IMR-90 (cell line): Measurements from ENCODE around the gene FBXO15. TPM values are rescaled to one million over a fixed set of nuclear protein-coding genes. Genes with fewer than 3 reads are reported as not detected.

Source experiments
- ATAC-seq: fragments of 200-7000 bp; cut with Tn5 transposase; 2 replicates; pipeline ENCODE4 v1.9.1; 2020; ENCODE audit warnings: low read depth, mild to moderate bottlenecking, moderate library complexity
- BruUV-seq: library from RNA; stranded (reverse); fragments of 400-500 nt; replicated peaks from 2 replicates; lab custom pipeline; 2021; lab: Mats Ljungman, UMichigan
- CTCF ChIA-PET: fragments of 300-600 bp; formaldehyde crosslinking; extraction: SDS; loops from one replicate; lab custom pipeline; 2021; ENCODE audit warnings: antibody characterized with exemption; lab: Yijun Ruan, JAX
- POLR2A ChIA-PET: fragments of 300-600 bp; sonication (Branson Sonifier 250); formaldehyde crosslinking; loops from one replicate; lab custom pipeline; 2022; ENCODE audit warnings: antibody characterized with exemption; ENCODE audit not compliant: unreplicated experiment; lab: Charles Lee
- DNase-seq: peaks from one replicate; pipeline ENCODE4 v3.0.0; 2013
- H2AFZ ChIP-seq: replicated peaks from 2 replicates; pipeline ENCODE3; 2013; ENCODE audit warnings: low read length, mild to moderate bottlenecking; ENCODE audit not compliant: poor library complexity
- H2AK5ac ChIP-seq: 2 replicates; pipeline ENCODE4 v1.6.1; 2013; ENCODE audit warnings: low read depth, low read length, inconsistent platforms
- H2AK9ac ChIP-seq: replicated peaks from 2 replicates; pipeline ENCODE3; 2013; ENCODE audit warnings: mild to moderate bottlenecking, low read depth, low read length, moderate library complexity; ENCODE audit not compliant: poor library complexity
- H2BK120ac ChIP-seq: 2 replicates; pipeline ENCODE4 v1.6.1; 2013; ENCODE audit warnings: low read depth, low read length, inconsistent platforms
- H2BK15ac ChIP-seq: 3 replicates; pipeline ENCODE4 v1.6.1; 2013; ENCODE audit warnings: low read depth, low read length, inconsistent platforms
- H2BK20ac ChIP-seq: 2 replicates; pipeline ENCODE4 v1.6.1; 2013; ENCODE audit warnings: low read depth, mild to moderate bottlenecking, inconsistent platforms, low read length, moderate library complexity
- H2BK5ac ChIP-seq: 2 replicates; pipeline ENCODE4 v1.6.1; 2013; ENCODE audit warnings: mild to moderate bottlenecking, low read depth, low read length, inconsistent platforms; ENCODE audit not compliant: poor library complexity, severe bottlenecking
- H3K14ac ChIP-seq: replicated peaks from 2 replicates; pipeline ENCODE4 v1.6.1; 2013; ENCODE audit warnings: low read depth, low read length, inconsistent platforms
- H3K18ac ChIP-seq: 2 replicates; pipeline ENCODE4 v1.6.1; 2013; ENCODE audit warnings: low read depth, low read length, control low read depth
- H3K23ac ChIP-seq: 2 replicates; pipeline ENCODE4 v1.6.1; 2013; ENCODE audit warnings: low read depth, low read length, inconsistent platforms
- H3K27ac ChIP-seq: 2 replicates; pipeline ENCODE4 v1.5.1; 2013; ENCODE audit warnings: mild to moderate bottlenecking, control low read depth, low read length; ENCODE audit not compliant: insufficient read depth
- H3K27me3 ChIP-seq: 2 replicates; pipeline ENCODE4 v1.6.1; 2013; ENCODE audit warnings: low read length; ENCODE audit not compliant: control insufficient read depth, insufficient read depth
- H3K36me3 ChIP-seq: 2 replicates; pipeline ENCODE4 v1.6.1; 2013; ENCODE audit warnings: low read length, mixed read lengths; ENCODE audit not compliant: control insufficient read depth, insufficient read depth
- H3K4ac ChIP-seq: 2 replicates; pipeline ENCODE4 v1.6.1; 2013; ENCODE audit warnings: low read depth, low read length, inconsistent platforms
- H3K4me1 ChIP-seq: 2 replicates; pipeline ENCODE4 v1.6.1; 2013; ENCODE audit warnings: low read length, mixed read lengths; ENCODE audit not compliant: control insufficient read depth, insufficient read depth
- H3K4me2 ChIP-seq: 2 replicates; pipeline ENCODE4 v1.6.1; 2013; ENCODE audit warnings: low read depth, mild to moderate bottlenecking, control low read depth, low read length, moderate library complexity
- H3K4me3 ChIP-seq: 2 replicates; pipeline ENCODE4 v1.5.1; 2013; ENCODE audit warnings: low read depth, mild to moderate bottlenecking, control low read depth, low read length, moderate library complexity; ENCODE audit not compliant: insufficient read depth
- H3K56ac ChIP-seq: 2 replicates; pipeline ENCODE4 v1.6.1; 2013; ENCODE audit warnings: low read length, inconsistent platforms; ENCODE audit not compliant: insufficient read depth; ENCODE audit errors: extremely low read depth
- H3K79me1 ChIP-seq, 2 experiments: 2 replicates each; pipeline ENCODE4 v1.6.1; 2013; ENCODE audit warnings: low read length in 2 of 2, inconsistent platforms in 1 of 2, low read depth in 1 of 2
- H3K9ac ChIP-seq: 2 replicates; pipeline ENCODE4 v1.6.1; 2013; ENCODE audit warnings: low read depth, low read length, control low read depth
- H3K9me1 ChIP-seq: 2 replicates; pipeline ENCODE4 v1.6.1; 2013; ENCODE audit warnings: low read length, inconsistent platforms; ENCODE audit not compliant: insufficient read depth
- H3K9me3 ChIP-seq: 2 replicates; pipeline ENCODE4 v1.6.1; 2013; ENCODE audit warnings: low read length; ENCODE audit not compliant: control insufficient read depth, insufficient read depth
- H4K20me1 ChIP-seq: 2 replicates; pipeline ENCODE4 v1.6.1; 2013; ENCODE audit warnings: low read length, inconsistent platforms; ENCODE audit not compliant: insufficient read depth
- H4K5ac ChIP-seq: 2 replicates; pipeline ENCODE4 v1.6.1; 2013; ENCODE audit warnings: mild to moderate bottlenecking, low read depth, low read length, control low read depth
- H4K8ac ChIP-seq, 2 experiments: 2 replicates each; pipeline ENCODE4 v1.6.1; 2013; ENCODE audit warnings: low read depth in 2 of 2, low read length in 2 of 2, control low read depth in 1 of 2, inconsistent platforms in 1 of 2
- H4K91ac ChIP-seq: 2 replicates; pipeline ENCODE4 v1.6.1; 2013; ENCODE audit warnings: low read depth, low read length, inconsistent platforms; ENCODE audit not compliant: insufficient read depth
- BHLHE40 ChIP-seq: fragments of 150-350 bp; IDR thresholded peaks from 2 replicates; pipeline ENCODE4 v1.6.1; 2016; ENCODE audit warnings: mild to moderate bottlenecking, low read depth, low read length
- CEBPB ChIP-seq: IDR thresholded peaks from 2 replicates; pipeline ENCODE4 v1.6.1; 2012; ENCODE audit warnings: low read depth, low read length, improper control_type of control experiment
- CTCF ChIP-seq: conservative IDR thresholded peaks from 2 replicates; pipeline ENCODE4 v1.5.1; 2012; ENCODE audit warnings: mild to moderate bottlenecking, low read depth, low read length, improper control_type of control experiment
- FOS ChIP-seq: fragments of 150-350 bp; IDR thresholded peaks from 2 replicates; pipeline ENCODE4 v1.6.1; 2016; ENCODE audit warnings: low read depth, low read length
- MAFK ChIP-seq: IDR thresholded peaks from 2 replicates; pipeline ENCODE4 v1.6.1; 2012; ENCODE audit warnings: low read depth, low read length, improper control_type of control experiment
- MAZ ChIP-seq: IDR thresholded peaks from 2 replicates; pipeline ENCODE4 v1.6.1; 2012; ENCODE audit warnings: low read depth, mild to moderate bottlenecking, low read length, improper control_type of control experiment, moderate library complexity, borderline replicate concordance
- MXI1 ChIP-seq: IDR thresholded peaks from 2 replicates; pipeline ENCODE4 v1.6.1; 2012; ENCODE audit warnings: low read depth, mild to moderate bottlenecking, low read length, moderate library complexity, borderline replicate concordance
- NFE2L2 ChIP-seq: fragments of 150-350 bp; IDR thresholded peaks from 2 replicates; pipeline ENCODE4 v1.6.1; 2016; ENCODE audit warnings: low read depth, mild to moderate bottlenecking, low read length
- POLR2A ChIP-seq: IDR thresholded peaks from 2 replicates; pipeline ENCODE4 v1.6.1; 2012; ENCODE audit warnings: mild to moderate bottlenecking, low read depth, low read length
- RAD21 ChIP-seq: IDR thresholded peaks from 2 replicates; pipeline ENCODE4 v1.6.1; 2012; ENCODE audit warnings: low read length, improper control_type of control experiment
- RCOR1 ChIP-seq: IDR thresholded peaks from 2 replicates; pipeline ENCODE4 v1.6.1; 2012; ENCODE audit warnings: mild to moderate bottlenecking, low read length, improper control_type of control experiment; ENCODE audit not compliant: insufficient replicate concordance
- RFX5 ChIP-seq: IDR thresholded peaks from 2 replicates; pipeline ENCODE4 v1.8.0; 2012; ENCODE audit warnings: low read depth, mild to moderate bottlenecking, low read length, moderate library complexity
- SMC3 ChIP-seq: fragments of 150-350 bp; IDR thresholded peaks from 2 replicates; pipeline ENCODE4 v1.6.1; 2016; ENCODE audit warnings: low read depth, mild to moderate bottlenecking, antibody characterized with exemption, low read length, moderate library complexity
- WGBS, 2 experiments: methylation state at CpG; one replicate each; pipeline versions ENCODE4 v1.1.5 to v1.1.7; 2013; ENCODE audit warnings: missing lambda C conversion rate in 2 of 2; ENCODE audit not compliant: insufficient read length in 1 of 2; ENCODE audit errors: extremely low coverage in 2 of 2; 5-methylcytosine and 5-hydroxymethylcytosine counted together
- dilution Hi-C: fragments of 300-500 bp; cut with HindIII; formaldehyde crosslinking; loops from one replicate; pipeline ENCODE4 v1.14.3; 2018; ENCODE audit warnings: low sequenced_read_pairs; ENCODE audit not compliant: unreplicated experiment
- in situ Hi-C: fragments of 300-500 bp; cut with MboI; formaldehyde crosslinking; loops from 3 replicates; pipeline ENCODE4 v1.14.3; 2019; ENCODE audit warnings: low sequenced_read_pairs, inconsistent platforms, mixed read lengths
- intact Hi-C: fragments of 100-400 bp; cut with micrococcal nuclease; formaldehyde crosslinking; loops from 2 replicates; pipeline ENCODE4 v1.10.0; 2022
- polyA plus RNA-seq, 3 experiments: library from polyadenylated mRNA; depleted of rRNA; stranded (reverse); fragments of >200 nt; gene quantifications; 2 replicates each; pipeline ENCODE4 v1.2.3, GENCODE V29; 2012; ENCODE audit warnings: low replicate concordance in 1 of 3
- total RNA-seq: library from RNA; depleted of rRNA; stranded (reverse); fragments of >200 nt; gene quantifications from 2 replicates; pipeline ENCODE4 v1.2.3, GENCODE V29; 2012
- TF ChIP-seq, protein P1 (sequence below): fragments of 150-350 bp; IDR thresholded peaks from 2 replicates; pipeline ENCODE4 v1.6.1; 2016; ENCODE audit warnings: low read depth, mild to moderate bottlenecking, low read length, moderate library complexity, borderline replicate concordance

The FBXO15 gene
- total and polyA plus RNA-seq, 2 of the 4 experiments (the other 2 are of a cell fraction), result 0.90 to 2.0 TPM

DNA sequence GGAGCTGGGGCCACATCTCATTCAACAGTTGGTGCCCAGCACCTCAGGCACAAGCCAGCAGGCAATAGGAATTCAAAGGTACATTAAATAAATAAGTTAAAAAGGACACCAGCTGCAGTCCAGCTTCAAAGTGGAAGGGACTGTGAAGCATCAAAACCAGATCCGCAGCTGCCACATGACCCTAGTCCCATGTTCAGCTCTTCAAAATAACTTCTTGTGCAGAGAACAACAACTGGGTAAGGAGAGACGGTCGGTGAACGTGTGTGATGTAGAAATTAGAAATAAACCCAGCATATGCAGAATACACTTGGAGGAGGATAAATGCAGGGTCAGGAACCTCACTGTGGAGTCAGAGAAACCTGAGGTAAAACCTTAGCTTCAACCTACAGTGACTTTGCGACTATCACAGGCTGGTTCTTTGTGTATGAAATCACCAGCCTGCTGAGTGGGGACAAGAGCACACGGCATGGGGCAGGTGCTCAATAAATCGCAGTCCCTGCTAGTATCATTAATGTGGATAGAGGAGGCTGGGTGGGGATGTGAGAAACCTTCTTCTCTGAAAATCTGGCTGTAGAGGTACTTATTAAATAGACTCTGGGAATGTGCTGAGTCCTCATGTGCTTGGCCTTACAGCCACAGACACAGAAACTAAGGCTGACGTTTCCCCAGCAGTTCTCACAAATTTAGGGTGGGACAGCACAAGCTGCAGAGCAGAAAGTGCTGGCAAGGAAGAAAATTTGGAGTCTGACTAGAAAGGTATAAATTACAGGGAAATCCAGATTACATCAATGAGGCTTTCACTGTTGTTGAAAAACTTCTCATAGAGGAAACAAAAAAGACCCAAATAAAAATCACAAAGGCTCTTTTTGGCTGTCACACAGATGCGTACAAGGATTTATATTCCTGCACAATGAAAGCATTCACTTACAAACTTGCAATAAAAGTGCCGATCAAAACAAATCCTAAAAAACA is 20.7 kb downstream of the FBXO15 start (continued):
- TF ChIP-seq FOS, result no peak
- no peak for TF ChIP-seq MAFK

DNA sequence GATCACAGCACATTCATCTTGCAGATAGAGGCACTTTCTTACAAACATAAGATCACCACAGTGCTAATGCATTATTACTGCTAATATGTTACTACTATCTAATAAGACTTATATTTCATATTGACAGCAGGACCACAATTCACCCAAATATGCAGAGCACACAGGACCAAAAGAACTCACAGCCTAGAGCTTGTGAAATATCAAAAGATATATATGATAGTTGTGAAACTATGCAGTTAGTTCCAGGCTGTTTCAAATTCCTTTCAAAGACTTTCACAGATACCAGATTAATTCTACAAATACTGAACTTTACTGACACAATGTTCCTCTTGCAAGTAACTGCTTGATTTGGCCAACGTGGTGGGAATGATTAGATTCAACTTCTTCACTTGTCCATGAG is 23.0 kb downstream of the FBXO15 start:
- WGBS, 2 experiments, result no CpG with 5 or more reads among the region's 1 CpG
- Histone ChIP-seq H3K18ac (no peak overlapping the region; the same call in 1 of the 2 replicates), H4K20me1 (no peaks in the 10 kb centered on the region), H4K91ac (no peak overlapping the region), H3K4me1 (peaks cover 2% of the 10 kb centered on the region; the same call in 1 of the 2 replicates), H3K9me1 (no peaks in the 10 kb centered on the region), H3K14ac (no peak overlapping the region), H3K9me3 (no peaks in the 10 kb centered on the region), H2AK5ac (no peak overlapping the region), H3K79me1 (no peaks in the 10 kb centered on the region), H3K27ac (no peak overlapping the region), H3K56ac (no peak overlapping the region), H3K23ac (no peak overlapping the region), H2AK9ac (no peak overlapping the region), H3K4me2 (no peak overlapping the region), H3K36me3 (no peaks in the 10 kb centered on the region), H3K4me3 (no peak overlapping the region), H2BK120ac (no peak overlapping the region), H3K9ac (no peak overlapping the region), H2BK5ac (no peak overlapping the region), H3K27me3 (no peaks in the 10 kb centered on the region), H2AFZ (no peak overlapping the region), H2BK20ac (no peak overlapping the region), H3K4ac (no peak overlapping the region), H4K8ac (no peak overlapping the region), H2BK15ac (no peak overlapping the region), H4K5ac (no peak overlapping the region)
- dilution Hi-C loops (no loop called here), intact Hi-C loops (no loop called here), in situ Hi-C loops (no loop called here)
- no TSS peak for BruUV-seq
- CTCF ChIA-PET, result no interaction called here
- POLR2A ChIA-PET, result no interaction called here
- TF ChIP-seq BHLHE40 (no peak), POLR2A (no peak), RCOR1 (no peak), MAFK (no peak), FOS (no peak), CEBPB (no peak), MXI1 (no peak), RAD21 (no peak), NFE2L2 (no peak), CTCF (no peak), SMC3 (no peak), MAZ (no peak), RFX5 (no peak)
- TF ChIP-seq, protein P1, sequence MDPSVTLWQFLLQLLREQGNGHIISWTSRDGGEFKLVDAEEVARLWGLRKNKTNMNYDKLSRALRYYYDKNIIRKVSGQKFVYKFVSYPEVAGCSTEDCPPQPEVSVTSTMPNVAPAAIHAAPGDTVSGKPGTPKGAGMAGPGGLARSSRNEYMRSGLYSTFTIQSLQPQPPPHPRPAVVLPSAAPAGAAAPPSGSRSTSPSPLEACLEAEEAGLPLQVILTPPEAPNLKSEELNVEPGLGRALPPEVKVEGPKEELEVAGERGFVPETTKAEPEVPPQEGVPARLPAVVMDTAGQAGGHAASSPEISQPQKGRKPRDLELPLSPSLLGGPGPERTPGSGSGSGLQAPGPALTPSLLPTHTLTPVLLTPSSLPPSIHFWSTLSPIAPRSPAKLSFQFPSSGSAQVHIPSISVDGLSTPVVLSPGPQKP, result no peak
- ATAC-seq, result peak; percentile 67
- DNase-seq, result no peak
